NCI-H345 (cell line): Measurements from ENCODE around the gene RAB1B.
"Not testable (repeated sequence)": the region's sequence is repeated elsewhere in the genome, so short reads cannot be mapped to it uniquely, and the experiment has no call there.

Source experiments
- DNase-seq: peaks from one replicate; lab custom pipeline; 2025; lab: John Stamatoyannopoulos, UW

The RAB1B gene

DNA sequence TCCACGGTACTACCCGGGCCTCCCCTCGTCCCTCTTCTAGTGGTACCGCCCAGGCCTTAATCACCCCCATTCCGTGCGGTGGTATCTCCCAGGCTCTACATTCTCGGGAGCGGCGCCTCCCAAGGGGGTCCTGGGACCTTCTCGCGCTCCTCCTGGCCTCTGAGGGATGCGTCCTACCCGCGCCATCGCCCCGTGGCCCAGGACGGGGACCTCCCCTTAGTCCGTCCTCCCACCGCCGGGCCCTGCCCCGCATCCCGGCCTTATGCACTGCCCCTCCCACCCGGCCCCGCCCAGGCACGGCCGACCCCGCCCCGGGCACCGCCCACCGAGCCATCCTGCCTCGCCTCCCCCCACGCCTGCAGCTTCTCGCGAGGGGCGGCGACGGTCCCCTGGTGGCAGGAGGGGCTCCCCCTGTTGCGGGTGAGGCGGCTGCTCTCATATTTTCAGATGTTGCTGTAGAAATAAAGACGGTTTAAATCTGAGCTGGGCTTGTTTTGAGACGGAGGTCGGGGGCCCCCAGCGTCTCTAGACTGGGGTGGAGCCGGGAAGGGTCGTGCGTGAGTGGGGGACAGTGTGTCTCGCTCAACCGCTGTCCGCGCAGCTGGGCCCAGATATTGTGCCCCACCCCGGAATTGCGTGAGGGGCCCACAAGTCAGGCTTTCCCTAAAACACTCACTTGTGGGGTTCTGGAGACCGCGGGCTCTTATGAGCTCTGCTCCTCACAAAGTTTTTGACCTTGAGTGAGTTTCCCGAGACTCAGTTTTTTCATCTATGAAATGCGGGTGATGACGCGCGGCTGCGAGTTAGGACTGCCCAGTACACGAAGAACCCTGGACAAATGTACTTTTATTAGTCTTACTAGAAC, 828 bp upstream of the RAB1B start:
- peak; percentile 76 for DNase-seq

DNA sequence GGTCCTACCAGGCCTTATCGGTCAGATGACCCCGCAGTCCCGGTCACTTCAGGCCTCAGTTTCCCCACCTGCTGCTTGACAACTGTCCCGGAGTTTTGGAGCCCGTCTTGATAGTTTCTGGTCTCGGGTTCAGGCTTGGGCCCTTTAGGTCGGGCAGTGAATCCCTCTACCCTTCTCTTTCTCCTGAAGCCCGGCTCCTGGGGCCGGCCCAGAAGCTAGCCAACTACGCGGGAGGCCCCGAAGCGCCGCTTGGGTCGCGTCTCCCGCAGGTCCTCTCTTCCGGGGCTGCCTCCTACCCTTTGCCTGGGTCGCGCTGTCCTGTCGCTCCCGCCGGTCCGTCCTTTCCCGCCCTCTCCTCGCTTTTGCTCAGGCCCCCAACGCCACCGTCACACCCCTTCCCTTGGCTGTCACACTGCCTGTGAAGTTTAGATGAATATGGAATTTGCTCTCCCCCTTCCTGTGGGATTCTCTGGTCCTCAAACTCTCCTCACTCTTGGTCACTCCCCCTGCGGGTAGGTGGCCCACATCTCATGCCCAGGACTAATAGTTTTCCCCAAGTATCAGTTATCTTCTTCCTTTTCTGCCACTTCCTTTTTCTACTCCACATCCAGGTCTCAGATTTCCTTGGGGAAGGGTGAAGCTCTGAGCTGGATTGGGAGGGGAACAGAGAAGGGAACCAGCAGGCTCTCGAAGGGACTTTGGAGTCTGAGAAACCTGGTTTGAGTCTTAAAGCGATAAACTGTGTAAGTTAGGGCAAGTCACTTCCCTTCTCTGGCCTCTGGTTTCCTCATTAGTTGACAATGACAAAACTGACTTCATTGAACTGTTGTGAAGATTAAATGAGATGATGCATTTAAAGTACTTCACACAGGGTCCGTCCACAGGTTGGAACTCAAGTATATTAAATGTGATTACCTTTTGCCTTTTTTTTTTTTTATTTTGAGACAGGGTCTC, 790 bp downstream of the RAB1B start:
- DNase-seq, result no peak

DNA sequence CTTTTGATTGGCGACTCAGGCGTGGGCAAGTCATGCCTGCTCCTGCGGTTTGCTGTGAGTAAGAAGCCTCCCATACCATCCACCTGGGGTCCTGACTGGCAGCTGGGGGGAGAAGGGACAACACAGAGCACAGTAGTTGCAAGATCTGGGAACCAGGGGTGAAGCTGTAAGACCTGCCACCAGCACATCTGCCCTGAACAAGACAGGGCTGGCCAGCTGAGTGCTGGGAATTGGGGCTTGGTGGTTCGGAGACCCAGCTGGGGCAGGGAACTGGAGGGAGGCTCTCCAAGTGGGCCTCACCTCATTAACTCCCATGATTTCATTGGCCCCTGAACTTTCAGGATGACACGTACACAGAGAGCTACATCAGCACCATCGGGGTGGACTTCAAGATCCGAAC, 3.4 kb downstream of the RAB1B start:
- no peak for DNase-seq

DNA sequence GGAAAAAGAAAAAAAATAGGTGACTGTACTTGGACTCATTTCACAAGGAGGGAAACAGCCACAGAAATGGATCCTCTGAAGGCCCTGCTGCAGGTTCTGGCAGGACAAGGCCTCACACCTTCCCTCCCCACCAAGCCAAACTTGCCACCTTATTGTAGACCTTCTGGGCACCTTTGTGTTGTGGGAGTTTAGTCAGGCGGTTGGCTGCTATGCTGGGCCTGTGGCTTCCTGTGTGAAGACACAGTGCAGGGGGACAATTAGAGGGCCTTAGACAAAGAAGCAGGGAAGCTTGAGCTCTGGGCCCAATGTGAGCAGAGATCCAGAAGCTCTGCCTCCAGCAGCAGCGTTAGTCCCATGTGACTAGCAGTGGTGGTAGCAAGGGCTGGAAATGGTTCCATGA, 4.2 kb downstream of the RAB1B start:
- DNase-seq, result no peak

- no peak for DNase-seq
These were observed 5.8 kb downstream of the RAB1B start for GRCh38 chr11:66274219-66274618.

- no peak for DNase-seq
These were observed 7.0 kb downstream of the RAB1B start for GRCh38 chr11:66275396-66275795.

GRCh38 chr11:66275984-66276612, 7.7 kb downstream of the RAB1B start:
- no peak for DNase-seq

GRCh38 chr11:66276619-66277018, 8.2 kb downstream of the RAB1B start:
- not testable (repeated sequence) for DNase-seq

DNA sequence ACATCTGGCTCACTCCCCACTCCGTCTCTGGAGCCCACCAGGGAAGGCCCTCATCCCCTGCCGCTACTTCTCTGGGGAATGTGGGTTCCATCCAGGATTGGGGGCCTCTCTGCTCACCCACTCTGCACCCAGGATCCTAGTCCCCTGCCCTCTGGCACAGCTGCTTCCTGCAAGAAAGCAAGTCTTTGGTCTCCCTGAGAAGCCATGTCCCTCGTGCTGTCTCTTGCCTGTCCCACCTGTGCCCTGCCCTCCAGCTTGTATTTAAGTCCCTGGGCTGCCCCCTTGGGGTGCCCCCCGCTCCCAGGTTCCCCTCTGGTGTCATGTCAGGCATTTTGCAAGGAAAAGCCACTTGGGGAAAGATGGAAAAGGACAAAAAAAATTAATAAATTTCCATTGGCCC, 8.6 kb downstream of the RAB1B start:
- DNase-seq, result not testable (repeated sequence)

DNA sequence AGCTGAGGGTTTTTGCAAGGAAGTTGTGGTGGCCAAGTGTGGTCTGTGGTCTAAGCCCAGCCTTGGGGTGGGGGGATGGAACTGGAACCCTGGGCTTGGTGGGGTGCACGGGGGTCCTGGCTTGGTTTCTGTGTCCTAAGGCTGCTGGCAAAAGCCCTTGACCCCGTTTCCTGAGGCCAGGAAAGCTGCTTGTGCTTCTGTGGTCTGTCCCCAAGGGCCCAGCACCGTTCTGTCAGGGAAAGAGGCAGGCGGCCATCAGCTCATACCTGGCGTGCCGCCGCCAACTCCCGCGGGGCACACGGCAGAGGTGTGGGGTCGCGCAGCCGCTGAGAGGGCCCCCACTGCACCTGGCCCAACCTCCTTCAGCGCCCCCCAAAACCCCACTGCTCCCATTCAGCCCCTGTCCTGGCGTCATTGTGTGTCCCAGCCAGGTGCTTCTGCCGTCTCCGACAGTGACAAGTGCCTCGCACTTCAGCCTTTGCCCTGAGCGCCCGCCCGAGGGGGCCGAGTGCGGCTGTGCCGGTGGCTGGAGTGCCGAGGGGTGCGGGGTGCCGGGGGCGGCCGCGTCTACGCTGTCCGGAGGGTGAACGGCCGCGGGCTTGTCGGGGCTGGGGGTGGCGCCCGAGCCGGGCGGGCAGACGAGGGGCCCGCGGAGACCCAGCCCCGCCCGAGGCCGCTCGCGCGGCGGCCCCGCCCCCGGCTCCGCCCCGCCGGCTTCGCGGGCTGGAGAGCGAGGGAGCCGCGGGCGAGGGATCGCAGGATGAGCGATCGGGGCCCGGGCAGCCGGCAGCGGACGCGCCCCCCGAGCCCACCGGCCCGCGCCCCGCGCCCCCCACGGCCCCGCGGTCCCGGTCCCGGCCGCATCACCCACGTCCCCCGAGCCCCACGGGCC, 9.3 kb downstream of the RAB1B start, which contains the start of gene CNIH2:
Gene CNIH2, plus strand, starts transcription at position 705 of the 892 bp plus-strand sequence. CDS start 282 bp downstream, outside the sequence.
- peak; percentile 71 for DNase-seq

- no peak for DNase-seq
These were observed 10.1 kb downstream of the RAB1B start for GRCh38 chr11:66278363-66279091.

DNA sequence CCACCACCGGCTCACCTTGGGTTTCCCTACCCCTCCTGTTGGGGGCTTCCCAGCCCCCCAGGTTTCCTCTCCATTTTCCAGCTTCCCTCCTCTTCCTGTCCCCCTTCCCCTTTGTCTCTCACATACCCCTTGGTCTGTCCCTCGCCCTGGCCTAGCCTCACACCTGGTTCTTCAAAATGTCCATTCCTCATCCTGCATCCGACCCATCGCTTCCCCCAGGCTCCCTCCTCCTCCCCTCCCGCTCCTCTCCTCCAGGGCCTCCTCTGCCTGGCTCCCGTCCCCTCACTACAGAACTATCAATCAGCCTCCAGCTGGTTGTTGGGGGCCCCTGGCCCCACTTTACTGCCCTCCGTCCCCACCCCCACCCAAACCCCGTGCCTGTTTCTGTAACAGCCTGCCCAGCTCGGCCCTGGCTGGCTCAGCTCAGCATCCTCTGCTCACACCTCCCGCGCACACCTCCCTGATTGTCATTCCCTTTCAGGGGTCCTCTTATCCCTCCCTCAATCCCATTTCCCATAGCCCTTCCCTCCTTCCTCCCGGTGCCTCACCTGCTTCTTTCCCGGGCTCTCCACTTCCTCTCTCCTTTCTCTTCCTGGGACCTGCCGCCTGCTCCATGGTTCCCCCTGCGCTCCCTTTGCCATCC, 10.8 kb downstream of the RAB1B start:
- DNase-seq, result no peak

- DNase-seq, result no peak
These were observed 12.0 kb downstream of the RAB1B start for GRCh38 chr11:66280428-66280827.

GRCh38 chr11:66281001-66281400, 12.6 kb downstream of the RAB1B start:
- DNase-seq, result no peak

- no peak for DNase-seq
These were observed 13.5 kb downstream of the RAB1B start for GRCh38 chr11:66281776-66282467.

GRCh38 chr11:66282468-66283455, 14.3 kb downstream of the RAB1B start:
- peak; percentile 97 for DNase-seq

GRCh38 chr11:66283461-66284105, 15.1 kb downstream of the RAB1B start:
- DNase-seq, result no peak
